GOT3 (cell line): ENCODE results near the gene EXOC6.

Source experiments
- DNase-seq: peaks from one replicate; lab custom pipeline; 2025; ENCODE audit warnings: mixed read lengths; lab: John Stamatoyannopoulos, UW

The EXOC6 gene

DNA sequence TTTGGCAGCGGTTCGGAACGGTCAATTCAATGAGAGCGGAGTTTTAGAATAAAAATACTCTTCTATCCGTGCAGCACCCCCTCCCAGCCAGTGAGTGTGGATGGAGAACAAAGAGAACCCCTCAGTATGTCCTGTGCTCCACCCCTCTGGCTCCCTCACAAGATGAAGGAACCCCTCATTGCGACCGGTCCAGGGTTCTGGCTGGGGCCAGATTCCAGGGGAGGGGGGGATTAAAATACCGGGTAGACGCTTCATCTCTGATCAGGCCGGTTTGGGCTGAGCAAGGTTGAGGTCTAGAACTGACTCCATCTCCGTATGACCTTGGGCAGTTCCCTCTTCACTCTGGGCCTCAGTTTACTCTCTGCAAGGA is 218.2 kb downstream of the EXOC6 start:
- DNase-seq = no peak

DNA sequence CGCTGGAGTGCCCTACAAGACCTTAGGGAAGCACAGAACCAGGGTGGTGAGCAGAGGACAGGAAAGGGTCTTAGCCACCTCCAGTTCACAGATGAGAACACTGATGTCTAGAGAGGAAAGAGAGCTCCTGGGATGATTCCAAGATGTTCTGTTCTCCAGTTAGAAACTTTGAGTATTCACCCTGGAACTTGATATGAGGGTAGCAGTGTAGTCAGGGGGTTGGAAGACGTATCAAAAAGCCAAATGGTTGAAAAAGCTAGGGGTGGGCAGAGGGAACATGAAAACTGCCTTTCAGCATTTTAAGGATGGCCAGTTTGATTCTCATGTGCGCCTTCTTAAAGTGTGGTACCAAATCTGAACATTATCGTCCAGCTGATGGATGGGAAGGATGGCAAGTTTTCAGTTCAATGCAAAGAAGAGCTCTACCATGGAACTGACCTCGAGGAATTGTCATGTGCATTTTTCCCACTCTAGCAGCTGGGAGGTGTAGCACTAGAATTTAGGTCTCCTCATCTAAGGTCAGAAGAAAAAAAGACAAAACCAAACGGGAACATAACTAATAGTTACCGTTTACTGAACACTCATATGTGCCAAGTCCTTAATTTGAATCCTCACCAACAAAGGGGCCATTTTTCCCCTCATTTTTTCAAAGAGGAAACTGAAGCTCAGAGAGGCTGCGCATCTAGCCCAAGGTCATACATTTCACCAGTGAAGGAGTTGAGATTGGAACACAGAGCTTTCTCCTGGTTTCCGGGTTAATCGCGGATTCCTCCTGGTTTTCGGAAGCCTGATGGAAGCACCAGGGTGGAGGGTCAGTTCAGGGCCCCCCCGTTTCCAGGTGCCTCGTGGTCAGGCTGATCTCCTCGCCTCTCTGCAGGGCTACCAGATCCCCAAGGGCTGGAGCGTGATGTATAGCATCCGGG is 219.4 kb downstream of the EXOC6 start:
- no peak for DNase-seq

DNA sequence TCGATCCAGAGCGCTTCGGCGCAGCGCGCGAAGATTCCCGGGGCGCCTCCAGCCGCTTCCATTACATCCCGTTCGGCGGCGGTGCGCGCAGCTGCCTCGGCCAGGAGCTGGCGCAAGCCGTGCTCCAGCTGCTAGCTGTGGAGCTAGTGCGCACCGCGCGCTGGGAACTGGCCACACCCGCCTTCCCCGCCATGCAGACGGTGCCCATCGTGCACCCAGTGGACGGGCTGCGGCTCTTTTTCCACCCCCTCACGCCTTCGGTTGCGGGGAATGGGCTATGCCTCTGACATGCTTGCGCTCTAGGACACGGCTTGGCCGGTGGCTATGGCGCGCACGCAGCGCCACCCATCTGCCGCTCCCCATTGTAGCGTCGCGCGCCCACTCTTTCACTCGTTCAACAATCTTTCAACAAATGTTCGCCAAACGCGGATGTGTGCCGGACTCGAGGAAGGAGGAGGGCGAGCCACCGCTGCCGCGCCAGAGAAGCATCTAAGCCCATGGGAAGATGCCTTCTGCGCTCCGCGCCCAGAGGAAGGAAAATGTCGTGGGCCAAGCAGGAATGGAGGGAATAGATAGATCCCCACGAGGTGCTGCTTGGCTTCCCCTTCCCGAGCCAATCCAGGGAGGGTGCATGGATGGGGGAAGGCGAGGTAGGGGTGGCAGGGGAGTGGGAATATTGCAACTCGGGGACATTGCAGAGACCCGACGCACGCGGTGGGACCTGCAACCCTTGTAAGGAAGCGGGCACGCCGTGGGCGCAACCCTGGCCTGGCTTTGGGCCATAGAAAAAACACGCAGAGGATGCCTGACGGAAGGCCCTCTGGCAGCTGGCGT is 220.3 kb downstream of the EXOC6 start:
- DNase-seq = no peak

DNA sequence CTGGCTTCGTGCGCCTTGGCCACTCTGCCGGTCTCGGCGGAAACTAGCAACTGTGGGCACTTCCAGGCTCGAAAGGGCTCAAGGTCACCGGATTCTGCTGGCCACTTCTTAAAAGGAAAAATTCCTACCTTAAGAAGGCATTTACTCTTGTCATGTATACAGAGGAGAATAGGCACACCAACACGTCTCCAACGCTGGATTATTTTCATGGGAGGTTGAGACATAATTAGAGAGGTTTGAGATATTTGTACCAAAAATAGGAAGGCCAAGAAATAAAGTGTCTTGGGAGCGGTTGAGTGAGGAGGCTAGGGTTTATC is 220.9 kb downstream of the EXOC6 start:
- DNase-seq = no peak

DNA sequence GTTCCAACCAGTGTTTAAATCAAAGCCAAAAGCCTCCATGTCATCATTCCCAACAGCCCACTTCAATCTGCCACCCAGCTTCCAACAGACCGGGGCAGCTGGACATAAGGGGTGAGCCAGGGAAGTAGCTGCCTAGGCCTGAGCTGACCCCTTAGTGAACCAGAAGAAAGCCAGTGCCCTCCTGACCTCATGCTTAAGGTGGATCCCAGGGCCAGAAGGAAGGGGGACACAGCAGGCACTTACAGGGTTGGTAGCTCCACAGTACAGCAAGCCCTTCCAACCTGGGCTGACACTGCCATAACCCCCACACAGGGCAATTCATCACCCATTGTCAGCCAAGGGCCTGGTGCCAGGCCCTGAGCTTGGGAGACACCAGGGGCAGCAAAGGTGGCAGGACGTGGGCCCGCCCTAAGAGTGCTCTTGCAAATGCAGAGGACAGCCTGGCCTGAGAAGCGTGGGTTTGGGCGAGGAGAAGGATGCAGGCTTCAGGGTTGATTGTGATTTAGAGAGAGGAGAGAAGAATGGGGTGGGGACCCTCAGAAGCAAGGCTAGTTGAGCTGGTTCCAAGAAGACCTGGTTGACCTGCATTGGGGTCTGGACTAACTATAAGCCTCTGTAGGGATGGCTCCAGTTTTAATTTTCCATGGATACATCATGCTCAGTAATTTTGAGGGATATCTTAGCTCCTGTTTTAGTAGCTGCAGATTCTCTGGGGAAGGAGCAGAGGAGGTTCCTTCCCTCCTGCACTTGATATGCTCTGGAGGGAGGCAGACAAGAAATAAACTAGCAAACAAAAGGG is 222.3 kb downstream of the EXOC6 start:
- DNase-seq = no peak

DNA sequence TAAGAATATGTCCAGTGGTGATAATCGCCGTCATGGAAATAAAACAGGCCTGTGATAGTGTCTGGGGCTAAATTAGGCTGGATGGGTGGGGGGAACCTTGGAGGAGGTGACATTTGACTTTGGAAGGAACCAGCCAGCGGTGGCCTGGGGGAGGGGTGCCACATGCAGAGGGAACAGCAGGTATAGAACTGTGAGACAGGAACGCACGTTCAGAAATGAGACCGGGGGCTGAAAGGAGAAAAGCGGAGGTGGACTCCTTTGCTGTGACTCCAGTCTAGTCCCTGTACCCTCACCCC is 222.8 kb downstream of the EXOC6 start:
- DNase-seq = no peak

DNA sequence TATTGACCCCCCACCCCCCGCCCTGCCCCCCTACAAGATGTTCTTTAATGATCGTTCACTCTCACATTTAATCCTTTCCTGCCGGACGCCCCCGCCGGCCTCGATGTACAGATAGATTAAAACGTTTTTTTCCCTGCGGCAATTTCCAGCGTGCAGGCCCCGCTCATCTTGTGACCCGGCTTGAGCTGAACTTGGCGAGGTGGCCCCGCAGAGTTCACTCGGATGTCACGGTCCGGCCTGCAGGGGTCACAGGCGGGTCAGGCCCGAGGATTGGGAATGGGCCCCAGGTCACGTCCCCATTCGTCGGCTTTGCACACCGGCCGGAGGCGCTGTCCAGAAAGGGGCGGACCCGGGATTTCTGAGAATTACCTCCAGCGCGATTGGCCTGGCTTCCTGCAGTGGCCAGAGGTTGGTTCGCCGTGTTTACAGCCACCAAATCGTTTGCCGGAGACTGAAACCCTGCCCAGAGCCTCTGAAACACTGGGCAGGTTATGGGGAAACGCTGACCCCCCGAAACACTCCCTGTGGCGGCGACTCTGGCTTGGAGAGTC is 223.4 kb downstream of the EXOC6 start:
- DNase-seq = no peak

DNA sequence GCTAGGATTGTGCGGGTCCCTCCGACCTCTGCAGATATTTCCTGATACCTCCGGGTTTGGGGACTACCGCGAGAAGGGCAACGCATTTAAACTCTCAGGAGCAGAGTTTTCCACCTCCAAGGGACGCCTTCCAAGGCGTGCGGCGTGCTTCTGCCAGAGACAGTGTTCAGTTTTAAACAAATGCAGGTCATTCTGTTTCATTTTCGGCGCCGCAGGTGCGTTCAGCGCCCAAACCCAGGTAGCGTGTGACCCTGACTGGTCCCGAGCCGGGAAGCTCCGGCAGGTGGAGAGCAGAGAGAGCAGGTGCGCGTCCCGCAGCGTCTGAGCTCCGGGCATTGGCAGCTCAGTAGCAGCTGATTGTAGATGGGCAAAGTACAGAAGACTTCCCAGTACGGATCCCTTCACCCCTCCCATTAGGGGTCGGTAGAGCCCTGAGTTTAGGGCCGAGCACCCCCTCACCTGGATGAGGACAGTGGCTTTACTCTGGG is 223.9 kb downstream of the EXOC6 start:
- DNase-seq = no peak

DNA sequence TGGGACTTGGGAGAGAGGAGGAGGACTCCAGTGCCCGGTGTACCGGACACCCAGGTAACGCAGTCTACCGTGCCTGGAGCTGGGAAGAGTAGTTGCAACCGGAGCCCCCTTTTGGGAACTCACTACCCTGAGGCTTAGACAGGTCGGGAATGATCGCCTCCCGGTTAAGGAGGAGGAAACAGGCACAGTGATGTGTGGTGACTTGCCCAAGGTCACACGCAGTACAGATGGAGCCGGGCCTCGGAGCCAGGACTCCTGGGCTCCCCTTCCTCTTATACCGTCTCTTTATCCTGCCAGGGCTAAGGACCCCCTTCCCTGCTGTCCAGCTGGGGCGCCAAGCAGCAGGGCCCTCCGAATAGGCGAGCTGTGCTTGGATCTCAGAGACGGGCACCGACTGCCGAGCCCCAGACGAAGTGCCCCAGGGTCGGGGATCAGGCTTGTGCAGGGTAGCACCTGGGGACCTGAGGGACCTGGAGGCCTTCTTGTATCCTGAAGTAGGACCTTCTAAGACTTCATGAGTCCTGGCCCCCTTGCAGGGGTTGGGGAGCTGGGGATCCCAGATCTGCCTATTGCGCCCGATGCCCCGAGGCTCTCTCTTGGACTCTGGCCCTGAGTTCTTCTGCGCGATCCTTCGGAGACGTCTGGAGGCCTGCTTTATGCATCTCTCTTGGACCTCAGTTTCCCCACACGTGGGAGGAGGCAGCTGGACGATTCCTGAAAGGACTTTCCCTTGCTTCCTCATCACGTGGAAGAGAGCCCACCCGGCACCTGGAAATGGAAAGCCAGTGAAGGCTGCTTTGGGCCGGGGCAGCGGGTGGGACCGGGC is 224.6 kb downstream of the EXOC6 start:
- DNase-seq = no peak

DNA sequence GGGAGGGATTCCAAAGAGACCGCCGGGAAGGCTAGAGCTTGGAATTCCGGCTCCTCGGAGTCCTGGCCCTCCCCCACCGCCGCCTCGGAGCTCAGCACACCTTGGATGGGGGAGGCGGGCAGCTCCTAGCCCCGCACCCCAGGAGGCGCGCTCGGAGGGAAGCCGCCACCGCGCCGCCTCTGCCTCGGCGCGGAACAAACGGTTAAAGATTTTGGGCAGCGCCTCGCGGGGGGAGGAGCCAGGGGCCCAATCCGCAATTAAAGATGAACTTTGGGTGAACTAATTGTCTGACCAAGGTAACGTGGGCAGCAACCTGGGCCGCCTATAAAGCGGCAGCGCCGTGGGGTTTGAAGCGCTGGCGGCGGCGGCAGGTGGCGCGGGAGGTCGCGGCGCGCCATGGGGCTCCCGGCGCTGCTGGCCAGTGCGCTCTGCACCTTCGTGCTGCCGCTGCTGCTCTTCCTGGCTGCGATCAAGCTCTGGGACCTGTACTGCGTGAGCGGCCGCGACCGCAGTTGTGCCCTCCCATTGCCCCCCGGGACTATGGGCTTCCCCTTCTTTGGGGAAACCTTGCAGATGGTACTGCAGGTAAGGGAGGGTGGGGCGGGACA is 225.3 kb downstream of the EXOC6 start, which contains the start of gene CYP26A1:
Gene CYP26A1 (plus strand): TSS at position 355 of the 608 bp plus-strand sequence. CDS start 42 bp downstream, at position 397.
- no peak for DNase-seq

DNA sequence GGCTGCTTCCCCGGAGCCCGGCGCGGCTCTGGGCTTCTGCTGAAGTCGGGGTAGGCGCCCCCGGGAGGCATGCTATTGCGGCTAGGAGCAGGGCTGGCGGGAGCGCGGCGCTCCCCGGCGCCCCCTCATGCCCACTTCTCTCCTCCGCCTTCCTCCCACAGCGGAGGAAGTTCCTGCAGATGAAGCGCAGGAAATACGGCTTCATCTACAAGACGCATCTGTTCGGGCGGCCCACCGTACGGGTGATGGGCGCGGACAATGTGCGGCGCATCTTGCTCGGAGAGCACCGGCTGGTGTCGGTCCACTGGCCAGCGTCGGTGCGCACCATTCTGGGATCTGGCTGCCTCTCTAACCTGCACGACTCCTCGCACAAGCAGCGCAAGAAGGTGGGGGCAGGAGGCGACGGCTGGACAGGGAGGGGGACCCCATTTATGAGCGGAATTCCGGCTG is 225.9 kb downstream of the EXOC6 start:
- no peak for DNase-seq

DNA sequence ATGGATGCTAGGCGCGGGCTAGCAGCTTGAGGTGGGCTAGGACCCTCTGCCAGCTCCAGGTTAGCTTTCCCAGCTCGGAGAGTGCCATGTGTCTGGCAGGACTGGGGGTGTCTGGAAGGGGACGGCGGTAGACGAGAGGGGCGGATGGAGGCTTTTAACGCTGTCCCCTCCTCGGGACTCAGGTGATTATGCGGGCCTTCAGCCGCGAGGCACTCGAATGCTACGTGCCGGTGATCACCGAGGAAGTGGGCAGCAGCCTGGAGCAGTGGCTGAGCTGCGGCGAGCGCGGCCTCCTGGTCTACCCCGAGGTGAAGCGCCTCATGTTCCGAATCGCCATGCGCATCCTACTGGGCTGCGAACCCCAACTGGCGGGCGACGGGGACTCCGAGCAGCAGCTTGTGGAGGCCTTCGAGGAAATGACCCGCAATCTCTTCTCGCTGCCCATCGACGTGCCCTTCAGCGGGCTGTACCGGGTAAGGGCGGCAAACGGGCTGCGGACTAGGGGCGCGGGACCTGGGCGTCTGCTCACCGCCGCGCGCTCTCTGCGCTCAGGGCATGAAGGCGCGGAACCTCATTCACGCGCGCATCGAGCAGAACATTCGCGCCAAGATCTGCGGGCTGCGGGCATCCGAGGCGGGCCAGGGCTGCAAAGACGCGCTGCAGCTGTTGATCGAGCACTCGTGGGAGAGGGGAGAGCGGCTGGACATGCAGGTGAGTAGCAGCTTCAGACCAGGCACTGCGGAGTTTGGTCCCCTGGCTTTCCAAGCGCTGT is 226.5 kb downstream of the EXOC6 start:
- DNase-seq = no peak

DNA sequence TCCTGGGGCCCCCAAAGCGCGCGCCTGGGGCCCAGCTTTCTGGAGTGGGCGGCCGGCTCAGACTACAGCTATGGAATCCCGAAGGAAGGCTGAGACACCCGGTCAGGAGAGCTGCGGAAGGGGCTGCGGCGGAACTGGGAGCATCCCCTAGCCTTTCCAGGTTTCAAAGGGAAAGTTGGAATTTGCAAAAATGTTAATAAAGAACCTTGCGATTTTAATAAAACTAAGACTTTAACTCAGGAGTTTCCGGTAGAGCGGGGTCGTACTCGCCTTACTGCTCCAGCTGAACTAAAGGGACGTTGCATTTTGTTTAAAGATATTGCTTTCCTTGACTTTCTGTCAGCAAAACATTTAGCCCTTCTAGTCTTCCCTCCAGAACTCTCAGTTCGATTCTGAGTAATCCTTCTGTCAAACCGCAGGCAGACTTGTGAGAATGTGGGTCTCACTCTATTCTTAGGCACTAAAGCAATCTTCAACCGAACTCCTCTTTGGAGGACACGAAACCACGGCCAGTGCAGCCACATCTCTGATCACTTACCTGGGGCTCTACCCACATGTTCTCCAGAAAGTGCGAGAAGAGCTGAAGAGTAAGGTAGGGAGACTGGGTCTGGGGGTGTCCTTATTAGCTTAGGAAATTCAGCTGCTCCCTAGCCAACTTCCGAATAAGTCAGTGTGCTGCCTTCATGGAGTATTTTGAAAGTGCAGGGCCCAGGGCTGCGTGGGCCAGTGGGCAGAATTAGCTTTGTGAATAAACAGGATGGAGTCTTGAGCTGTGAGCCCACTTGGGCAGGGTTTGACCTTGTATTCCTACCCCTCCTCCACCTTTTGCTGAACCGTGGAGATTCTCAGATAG is 227.3 kb downstream of the EXOC6 start:
- no peak for DNase-seq

DNA sequence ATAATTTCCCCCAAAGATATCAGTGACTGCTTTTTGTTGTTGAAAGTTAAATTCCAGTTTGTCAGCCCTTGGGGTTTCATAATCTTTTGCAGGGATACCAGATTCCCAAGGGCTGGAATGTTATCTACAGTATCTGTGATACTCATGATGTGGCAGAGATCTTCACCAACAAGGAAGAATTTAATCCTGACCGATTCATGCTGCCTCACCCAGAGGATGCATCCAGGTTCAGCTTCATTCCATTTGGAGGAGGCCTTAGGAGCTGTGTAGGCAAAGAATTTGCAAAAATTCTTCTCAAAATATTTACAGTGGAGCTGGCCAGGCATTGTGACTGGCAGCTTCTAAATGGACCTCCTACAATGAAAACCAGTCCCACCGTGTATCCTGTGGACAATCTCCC is 228.6 kb downstream of the EXOC6 start:
- no peak for DNase-seq

DNA sequence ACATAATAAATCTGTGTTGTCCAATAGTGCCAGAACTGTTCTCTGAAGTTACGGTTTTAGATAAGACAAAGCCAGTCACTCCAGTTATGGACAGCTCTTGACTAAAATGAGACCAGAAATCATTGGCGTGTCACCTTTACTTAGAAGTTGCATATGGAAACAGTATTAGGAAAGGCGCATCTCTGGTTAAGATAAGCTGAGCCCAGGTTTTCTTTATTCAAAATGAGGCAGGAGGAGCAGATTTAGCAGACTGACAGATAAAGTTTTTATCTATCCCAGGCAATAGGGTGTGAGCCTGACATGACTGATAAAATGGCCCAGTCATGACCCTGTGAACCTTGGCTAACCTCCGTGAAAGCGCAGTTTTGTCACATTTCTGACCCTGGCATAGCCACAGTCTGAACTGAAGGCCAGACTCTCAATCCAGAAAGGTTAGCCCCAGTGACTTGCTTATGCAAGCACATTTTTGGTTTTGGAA is 229.6 kb downstream of the EXOC6 start:
- DNase-seq = no peak

DNA sequence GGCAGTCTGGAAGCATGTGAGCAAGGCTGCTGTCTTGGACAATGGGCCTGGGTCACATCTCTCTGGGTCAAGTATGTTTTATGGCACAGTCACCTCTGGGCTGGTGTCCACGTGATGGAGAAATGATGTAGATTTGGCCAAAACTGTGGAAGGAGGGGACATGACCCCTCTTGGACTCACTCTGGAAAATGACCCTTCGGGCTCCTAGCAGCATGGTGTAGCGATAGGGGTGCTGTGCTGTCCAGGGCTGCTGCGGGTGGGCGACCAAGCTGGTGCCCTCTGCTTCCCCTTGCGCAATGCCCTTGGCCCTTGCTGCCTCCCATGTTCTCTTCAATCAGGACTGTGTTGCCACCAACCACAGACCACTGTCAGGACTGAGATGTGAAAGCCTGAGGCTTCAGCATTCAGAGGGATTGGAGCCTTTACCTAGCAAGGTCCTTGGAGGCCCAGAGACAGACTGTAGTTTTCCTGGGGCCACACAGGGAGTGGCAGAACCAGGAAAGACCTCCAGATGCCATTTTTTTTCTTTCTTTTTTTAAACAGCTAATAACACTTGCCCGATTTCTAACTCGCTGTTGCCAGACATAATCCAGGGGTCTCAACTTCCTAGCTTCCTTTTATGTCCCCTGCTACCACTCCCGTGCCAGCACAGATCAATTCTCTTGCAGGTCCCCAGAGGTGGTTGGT is 231.5 kb downstream of the EXOC6 start:
- no peak for DNase-seq

DNA sequence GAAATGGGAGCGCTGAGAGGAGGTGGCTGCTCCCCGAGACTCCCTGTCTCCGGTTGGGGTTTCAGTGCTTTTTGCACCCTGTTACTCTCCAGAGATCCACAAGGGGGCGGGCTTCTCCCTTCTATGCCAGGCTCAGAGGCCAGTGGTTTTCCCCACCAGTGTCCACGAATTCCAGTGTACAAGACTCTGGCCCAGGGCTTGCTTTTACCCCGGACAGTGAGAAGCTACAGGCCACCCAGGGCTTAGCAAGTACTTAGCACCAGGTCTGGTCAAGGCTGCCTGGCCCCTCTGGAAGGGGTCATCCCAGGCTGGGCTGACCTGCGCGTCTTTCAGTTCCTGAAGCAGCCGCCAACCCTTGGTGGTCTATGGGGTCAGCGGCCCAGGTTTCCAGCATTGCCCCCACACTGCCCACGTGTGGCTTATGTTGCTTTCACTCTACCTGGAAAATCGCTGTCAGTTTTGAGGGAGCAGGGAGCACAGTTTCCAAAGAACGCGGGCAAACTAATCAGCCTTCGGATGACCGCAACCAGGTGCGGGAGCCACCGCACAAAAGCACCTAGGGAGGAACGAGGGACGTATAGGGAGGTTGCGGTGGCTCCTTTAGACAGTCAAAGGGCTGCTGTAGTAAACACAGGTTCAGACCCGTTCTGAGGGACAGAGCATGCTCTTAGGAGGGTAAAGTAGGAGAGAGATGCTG is 232.2 kb downstream of the EXOC6 start:
- no peak for DNase-seq

DNA sequence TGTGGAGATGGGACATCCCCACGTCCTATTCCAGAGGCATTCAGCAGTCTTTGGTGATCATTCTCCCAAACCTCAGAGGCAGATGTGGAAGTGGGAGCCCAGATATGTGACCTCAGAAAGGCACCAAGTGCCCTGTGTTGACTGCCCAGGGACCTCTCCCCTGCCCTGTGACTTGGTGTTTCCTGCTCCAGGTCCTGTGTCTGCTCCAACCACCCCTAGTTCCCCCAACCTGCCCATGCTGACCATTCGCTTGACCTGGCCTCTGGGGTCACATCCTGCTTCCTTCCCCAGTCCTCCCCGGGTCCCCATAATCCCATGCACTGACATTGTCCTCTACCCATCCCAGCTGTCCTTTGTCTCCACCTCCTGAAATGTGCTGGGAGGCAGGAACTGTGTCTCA is 233.0 kb downstream of the EXOC6 start:
- no peak for DNase-seq
